Kidney tubule cell (primary cell): ENCODE data around the gene WDR82.
"Not testable (repeated sequence)": the region's sequence is repeated elsewhere in the genome, so short reads cannot be mapped to it uniquely, and the experiment has no call there.

Experiments
- DNase-seq: peaks from one replicate; pipeline ENCODE4 v3.0.0-alpha.2; 2018; ENCODE audit warnings: low spot score

The WDR82 gene

DNA sequence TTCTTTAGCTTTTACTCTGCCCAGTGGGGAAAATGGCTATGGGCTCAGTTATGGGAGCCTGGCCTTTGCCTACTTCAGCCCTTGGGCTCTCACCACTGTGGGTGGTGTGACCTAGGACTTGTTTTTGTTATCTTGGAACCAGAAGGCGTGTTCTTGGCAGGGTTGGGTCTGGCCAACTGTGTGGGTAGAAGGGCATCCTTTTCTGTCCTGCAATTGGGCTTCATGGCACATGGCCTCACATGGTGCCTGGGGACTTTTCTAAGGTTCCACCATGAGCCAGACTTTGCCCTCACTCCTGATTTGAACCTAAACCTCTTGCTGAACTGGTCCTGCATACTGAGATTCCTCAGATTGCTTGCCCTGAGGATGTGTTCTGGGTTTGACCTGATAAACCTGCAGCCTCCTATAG is 10.9 kb upstream of the WDR82 start:
- no peak for DNase-seq

DNA sequence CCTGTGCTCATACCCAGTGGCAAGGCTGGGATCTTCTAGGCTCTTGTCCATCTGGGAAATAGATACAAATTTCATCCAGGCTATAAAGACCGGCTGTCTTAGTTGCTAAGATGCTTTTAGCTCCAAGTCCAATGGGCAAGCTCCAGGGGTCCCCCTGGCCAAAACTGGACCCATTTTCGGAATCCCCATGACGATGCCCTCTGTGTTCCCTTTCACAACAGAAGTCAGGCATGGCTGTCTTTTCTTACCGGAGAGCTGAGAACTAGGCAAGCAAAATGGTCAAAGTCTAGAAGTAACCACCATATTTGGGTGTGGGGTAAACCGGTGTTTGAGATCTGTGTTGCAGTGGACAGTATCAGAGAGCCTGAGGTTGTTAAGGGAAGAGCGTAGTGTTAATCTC is 10.2 kb upstream of the WDR82 start:
- DNase-seq: no peak

DNA sequence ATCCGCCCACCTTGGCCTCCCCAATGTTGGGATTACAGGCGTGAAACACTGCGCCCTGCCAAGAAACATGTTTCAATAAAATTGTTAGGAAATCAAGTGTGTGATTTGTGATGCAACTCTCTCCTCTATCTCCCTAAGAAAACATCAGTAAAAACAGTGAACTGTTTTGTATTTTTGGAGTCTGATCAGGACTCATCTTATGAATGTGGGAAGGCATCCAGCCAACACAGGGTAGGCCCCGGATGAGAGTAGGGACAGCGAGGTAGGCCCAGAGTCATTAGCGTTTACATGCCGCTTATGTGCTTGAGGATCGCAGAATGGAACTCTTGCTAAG is 8.3 kb upstream of the WDR82 start:
- peak; percentile 34 for DNase-seq

DNA sequence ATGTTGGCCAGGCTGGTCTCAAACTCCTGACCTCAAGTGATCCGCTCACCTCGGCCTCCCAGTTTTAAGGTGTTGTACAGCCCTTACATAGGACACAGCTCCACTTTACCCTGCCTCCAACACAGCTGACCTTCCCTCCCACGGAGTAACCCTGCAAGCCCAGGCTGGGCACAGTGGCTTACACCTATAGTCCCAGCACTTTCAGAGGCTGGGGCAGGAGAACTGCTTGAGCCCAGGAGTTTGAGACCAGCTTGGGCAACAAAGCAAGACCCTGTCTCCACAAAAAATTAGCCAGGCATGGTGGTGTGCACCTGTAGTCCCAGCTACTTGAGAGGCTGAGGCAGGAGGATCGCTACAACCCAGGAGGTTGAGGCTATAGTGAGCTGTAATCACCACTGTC is 5.6 kb upstream of the WDR82 start:
- not testable (repeated sequence) for DNase-seq

DNA sequence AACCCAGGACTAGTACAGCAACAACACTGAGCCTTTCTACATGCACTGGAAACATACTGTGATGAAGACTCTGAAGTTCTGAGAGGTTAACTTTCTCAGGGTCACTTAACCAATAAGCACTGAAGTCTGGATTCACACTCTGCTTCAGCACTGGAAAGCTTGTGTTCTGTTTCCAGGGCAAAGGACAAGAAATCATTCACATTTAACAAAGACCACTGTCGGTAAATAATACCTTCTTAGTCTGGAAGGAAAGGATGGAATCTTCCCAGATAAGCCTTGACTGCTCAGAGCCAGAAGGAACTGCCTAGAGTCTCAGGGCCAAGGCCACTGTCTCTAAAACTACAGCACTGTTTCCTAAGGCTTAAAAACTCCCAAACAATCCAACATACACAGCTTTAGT is 4.9 kb upstream of the WDR82 start:
- no peak for DNase-seq

DNA sequence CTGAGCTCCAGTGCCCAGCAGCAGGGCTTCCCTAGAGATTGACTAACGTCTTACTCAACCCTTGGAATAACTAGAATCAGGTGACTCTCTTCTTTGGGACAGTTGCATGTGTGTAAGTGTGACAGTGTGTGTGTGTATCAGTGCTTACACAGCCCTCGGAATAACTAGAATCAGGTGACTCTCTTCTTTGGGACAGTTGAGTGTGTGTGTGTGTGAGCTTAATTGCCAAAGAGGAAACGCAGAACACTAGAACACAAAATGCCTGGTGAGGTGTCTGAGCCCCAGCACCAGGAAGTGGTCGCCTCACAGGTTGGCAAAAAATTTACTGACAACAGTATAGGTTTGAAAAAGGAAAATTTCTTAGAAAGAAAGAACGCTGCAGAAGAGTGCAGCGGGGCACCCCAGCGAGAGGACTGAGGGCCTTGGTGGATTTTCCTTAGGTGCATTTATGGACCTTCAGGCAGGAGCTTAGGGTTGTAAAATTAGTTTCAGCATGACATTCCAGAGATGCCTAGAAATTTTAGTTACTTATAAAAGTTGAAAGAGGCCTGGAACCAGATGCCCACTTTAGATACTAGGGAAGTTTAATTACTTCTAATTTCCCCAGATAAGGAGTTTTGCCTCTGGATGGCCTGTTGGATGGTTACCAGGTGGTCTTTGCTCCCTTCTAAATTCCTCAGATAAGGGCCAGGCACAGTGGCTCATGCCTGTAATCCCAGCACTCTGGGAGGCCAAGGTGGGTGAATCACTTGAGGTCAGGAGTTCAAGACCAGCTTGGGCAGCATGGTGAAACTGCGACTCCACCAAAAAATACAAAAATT is 3.7 kb upstream of the WDR82 start:
- peak; percentile 84 for DNase-seq

DNA sequence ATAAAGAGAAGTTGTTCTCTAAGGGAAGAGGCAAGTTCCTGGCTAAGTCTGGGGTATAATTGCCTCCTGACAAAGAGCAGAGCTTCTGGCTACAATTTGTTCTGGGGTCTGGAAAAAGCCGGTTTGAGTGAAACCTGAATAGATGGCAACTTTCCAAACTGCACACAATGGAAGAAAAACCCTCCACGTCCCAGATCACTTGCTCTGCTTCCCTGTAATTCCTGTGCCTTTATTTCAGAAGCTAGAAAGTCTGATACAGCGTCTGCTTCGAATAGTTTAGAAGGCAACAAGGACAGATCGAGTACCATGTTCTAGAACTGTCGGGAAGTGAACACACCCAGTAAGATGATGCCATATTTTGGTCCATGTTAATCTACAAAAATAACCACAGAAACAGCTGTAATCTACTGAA is 1.6 kb upstream of the WDR82 start:
- peak; percentile 26 for DNase-seq

DNA sequence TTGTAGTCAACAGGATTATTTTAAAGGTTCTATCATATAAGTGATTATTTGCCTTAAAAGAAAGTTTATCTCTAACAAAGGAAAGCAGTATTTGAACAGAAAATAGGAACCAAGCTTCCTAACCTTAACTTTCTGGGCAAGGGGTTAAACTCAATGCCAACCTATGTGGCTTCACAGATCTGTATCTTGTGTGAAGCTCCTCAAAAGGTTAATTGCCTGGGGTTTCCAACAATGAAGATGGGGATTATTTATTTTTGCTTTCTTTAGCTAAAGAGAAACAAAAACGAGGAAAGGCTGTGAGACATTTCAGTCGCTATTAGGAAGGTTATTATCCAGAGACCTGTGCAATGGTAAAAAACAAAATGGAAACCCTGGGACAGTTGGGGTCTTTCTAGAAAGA is 1.1 kb upstream of the WDR82 start:
- DNase-seq: no peak

DNA sequence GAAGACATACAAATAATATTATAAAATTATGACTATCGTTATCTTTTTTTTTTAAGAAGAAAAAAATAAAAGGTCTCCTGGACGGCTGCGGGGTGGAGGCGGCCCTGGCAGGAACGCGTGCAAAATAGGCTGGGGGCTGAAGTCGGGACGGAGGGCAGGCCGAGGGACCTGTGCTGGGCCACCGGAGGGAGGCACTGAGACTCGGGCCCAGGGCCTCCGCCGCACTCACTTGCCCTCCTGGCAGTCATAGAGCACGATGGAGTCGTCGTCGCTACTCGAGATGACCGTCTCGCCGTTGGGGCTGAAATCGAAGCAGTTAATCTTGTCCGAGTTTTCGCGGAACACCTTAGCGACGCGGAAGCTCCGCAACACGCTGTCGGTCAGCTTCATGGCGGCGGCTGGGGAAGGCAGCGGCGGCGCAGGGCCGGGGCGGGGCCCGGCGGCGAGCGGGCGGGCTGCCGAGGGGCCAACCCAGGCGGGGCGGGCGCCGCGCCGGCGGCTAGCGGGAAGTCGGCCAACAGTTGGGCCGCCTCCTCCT is 408 bp downstream of the WDR82 start:
- DNase-seq: no peak

DNA sequence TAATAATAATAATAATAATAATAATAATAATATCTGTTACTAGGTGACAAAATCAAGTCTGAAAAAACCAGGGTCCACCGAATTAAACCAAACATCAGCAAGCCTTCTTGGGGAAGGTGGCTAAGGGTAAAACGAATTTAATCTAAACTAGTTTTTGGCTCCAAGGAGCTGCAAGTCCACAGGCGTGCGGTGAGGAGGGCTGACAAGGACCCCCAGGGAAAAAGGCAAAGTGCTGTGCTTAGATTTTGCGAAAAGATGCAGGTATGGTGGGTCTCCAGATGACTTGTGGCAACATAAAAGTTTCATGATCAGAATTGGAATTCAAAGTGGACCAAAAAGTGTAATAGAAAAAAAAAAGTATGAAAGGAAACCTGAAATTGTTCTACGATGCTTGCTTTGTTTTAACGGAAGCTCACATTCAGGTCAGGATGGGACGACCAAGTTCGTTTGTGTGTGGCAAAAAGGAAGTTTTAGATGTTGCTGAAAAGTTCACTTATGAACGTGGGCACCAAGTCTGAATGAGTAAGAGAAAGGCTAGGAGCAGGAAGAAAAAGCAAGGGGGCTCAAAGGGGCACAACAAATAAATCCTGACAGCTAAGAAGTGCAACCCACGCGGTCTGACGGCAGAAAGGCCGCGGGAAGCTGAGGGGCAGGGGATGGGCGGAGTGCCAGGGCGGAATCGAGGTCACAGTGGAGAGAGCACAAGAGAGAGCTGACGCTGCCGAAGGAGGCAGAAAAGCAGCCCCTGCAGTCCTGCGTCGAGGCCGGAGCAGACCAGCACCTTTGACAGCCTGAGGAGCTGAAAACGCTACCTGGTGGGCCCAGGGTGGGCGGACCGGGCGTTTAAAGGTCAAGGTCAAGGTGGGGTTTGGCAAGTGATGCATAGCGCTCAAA is 1.1 kb downstream of the WDR82 start:
- peak; percentile 77 for DNase-seq

DNA sequence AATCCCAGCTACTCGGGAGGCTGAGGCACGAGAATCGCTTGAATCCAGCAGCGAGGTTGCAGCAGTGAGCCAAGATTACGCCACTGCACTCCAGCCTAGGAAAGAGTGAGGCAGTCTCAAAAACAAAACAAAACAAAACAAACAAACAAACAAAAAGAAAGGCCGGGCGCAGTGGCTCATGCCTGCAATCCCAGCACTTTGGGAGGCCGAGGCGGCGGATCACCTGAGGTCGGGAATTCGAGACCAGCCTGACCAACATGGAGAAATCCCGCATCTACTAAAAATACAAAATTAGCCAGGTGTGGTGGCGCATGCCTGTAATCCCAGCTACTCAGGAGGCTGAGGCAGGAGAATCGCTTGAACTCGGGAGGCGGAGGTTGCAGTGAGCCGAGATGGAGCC is 3.7 kb downstream of the WDR82 start:
- DNase-seq: not testable (repeated sequence)

DNA sequence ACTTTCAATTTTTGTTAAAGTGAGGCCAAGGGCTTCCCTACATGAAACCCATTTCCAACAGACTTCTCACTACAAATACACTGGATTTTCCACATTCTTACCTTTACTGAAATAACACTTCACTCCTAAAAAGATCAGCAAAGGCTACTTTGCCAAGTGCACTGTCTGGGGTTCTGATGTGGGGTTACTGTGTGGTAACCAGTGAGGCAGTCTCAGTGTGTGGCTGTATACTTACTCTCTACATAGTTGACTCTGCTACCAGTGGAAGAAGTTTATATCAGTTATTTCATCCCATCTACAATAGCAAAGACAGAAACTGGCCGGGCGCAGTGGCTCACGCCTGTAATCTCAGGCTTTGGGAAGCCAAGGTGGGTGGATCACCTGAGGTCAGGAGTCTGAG is 5.6 kb downstream of the WDR82 start:
- no peak for DNase-seq

DNA sequence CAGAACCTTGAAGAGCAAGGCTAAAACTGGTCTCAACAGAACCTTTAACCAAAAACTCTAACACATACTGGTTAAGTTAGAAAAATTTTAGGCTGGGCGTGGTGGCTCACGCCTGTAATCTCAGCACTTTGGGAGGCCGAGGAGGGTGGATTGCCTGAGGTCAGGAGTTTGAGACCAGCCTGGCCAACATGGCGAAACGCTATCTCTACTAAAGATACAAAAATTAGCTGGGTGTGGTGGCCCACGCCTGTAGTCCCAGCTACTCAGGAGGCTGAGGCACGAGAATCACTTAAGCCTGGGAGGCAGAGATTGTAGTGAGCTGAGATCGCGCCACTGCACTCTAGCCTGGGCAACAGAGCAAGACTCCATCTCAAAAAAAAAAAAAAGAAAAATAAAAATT is 6.3 kb downstream of the WDR82 start:
- not testable (repeated sequence) for DNase-seq

DNA sequence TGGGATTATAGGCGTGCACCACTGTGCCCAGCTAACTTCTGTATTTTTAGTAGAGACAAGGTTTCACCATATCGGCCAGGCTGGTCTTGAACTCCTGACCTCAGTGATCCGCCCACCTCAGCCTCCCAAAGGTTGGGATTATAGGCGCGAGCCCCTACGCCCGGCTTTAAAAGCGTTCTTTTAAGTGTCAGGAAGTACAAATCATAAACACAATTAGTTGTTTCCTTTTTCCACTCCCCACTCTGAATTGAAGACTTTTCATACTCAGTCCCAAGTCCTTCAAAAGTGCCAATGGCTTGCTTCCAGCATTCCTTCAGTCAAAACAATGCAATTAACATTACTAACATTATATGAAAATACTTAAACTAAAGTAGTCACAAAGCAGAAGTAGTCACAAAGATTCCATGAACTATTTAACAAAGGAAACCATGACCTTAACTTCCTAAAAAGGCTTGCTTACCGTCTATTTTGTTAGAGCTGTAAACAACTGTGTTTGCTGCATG is 8.1 kb downstream of the WDR82 start:
- no peak for DNase-seq

DNA sequence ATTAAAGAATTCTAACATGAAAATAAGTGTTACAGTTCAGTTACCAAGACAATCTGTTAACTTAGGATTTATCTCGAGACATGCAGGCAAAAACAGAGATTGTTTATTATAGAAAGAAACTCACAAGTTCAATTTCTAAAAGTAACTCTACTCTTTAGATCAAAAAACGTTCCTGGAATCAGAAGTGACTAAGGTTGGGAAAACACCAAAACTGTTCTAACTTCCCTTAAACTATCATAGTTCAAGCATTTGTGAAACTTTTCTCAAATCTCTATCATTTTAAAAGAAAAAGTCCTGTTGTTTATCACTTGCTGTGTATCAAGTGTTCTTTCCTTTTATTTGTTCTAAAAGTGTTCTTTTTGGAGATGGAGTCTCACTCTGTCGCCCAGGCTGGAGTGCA is 8.7 kb downstream of the WDR82 start:
- DNase-seq: no peak

DNA sequence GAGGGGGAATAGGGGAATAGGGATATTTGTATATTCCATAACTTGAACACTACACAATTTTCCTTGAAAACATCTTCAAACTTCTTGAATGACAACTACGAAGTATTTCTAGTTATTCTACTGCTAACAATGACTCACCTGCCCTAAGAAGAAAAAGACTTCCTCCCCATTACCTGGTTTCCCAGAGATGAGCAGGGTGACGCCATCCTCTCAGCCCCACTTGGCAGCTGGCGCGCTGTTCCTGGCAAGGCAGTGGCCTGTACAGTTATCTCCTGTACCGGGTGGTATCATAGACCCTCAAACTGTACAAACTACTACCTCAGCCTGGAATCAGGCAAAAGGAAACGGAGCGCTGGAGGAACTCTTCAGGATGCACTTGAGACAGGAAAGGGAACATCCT is 10.4 kb downstream of the WDR82 start:
- no peak for DNase-seq

DNA sequence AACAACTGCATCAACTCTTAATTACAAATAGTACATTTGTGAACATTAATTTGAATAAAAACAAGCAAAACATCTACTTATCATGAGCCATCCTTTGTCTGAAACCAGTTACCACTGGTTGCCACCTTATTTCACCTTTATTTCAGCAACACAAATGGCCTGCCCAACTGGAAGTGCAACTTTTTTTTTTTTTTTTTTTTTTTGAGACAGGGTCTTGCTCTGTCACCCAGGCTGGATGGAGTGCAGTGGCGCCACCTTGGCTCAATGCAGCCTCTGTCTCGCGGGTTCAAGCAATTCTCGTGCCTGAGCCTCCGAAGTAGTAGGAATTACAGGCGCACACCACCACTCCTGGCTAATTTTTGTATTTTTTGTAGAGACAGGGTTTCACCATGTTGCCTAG is 13.1 kb downstream of the WDR82 start:
- no peak for DNase-seq

DNA sequence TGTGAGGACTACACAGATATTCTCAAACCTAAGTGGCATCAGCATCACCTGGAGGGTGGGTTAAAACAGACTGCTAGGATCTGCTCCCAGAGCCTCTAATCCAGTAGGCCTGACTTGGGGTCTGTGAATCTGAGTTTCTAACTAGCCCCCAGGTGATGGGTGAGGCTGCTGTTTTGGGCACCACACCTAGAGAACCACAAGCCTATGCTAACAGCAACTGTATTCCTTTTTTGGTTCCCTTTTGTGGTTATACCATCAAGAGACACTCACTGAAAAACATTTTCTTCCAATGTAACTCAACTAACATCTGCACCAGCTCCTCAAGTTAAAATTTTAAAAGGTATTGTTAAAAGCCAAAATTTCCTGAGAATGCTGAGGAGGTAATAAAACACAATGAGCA is 16.0 kb downstream of the WDR82 start:
- no peak for DNase-seq

DNA sequence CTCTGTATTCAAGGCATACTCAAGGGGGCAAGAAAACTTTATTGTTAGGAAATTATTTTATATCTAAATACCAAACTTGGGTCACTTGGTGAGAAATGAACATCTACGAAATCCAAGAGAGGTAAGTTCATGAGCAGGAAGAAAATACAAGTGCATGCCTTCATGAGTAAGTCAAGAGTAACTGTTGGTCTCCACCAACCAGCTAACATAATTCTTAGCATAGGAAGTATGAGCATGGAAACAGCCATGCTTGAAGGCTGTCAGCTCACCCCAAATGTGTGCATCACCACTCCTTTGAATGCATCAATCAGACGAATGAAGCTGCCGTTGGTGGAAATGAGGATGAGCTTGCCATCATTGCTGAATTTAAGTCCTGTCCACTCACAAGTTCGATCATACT is 19.0 kb downstream of the WDR82 start:
- DNase-seq: no peak

DNA sequence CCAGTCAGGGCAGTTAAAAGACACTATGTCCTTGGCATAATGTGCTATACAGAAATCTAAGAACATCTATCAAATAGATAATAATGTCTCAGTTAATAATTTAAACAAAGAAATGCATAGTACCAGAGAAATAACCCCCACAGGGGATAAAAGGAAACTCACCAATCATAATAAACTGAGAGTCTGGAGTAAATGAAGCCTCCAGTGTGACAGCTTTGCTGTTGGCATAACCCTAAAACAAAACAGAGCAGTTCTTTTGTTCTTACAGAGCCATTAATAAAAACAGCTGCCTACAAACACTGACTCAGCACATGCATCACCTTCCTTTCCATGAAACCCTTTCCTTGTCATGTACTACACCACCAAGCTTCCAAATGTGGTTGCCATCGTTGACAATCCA is 19.4 kb downstream of the WDR82 start:
- peak; percentile 47 for DNase-seq

DNA sequence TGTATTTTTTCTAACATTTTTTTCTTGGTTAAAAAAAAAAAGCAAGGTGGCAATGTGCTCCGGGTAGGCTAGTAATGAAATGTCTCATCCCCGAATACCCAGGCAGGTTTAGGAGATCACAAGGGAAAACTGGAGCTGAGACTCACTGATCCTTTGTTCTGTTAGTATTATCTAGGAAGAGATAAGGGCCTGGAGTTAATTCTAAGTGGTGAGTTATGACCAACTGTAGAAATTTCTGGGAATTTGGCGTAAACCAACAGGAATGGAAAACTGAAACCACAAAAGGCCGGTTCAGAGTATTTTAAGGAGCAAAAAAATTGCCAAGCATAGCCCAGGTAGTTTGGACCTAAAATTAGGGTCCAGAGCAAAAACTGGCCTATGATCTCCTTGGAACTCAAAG is 20.5 kb downstream of the WDR82 start:
- no peak for DNase-seq

DNA sequence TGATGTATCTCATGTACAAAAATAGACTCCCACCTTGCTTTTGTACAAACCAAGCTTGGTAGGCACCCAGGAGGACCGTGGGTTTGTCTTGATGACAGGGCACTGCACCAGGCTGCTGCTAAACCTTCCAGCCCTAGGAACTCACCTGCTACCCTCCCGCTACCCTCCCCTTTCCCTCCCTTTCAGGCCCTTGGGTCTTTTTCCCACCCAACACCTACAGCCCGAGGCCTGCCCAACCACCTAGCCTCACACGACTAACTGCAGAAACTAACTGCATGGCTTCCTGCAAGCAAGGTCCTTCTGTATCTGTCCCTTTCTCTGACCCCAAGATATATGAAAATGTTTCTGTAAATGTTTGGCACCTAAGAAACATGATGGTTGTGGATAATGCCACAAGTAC is 21.8 kb downstream of the WDR82 start:
- DNase-seq: no peak

DNA sequence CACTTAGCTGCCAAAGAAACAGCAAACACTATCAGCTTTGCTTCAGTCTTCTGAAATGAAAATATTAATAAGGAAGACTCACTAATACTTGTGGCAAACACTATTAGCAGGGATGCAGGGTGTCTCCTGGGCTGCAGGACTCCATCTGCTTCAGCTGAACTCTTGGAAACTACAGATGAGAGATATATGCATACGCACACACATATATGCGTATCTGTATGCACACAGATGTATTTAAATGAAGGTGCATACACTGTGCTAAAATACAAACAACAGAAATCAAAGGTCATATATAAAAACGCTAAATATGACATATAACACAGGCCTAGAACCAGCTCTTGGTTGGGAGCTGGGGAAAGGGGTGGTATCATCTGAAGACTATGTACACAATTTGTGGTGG is 22.3 kb downstream of the WDR82 start:
- no peak for DNase-seq
